ENCODE data around the gene TOMM34. TPM values are rescaled to one million over a fixed set of nuclear protein-coding genes. Genes with fewer than 3 reads are reported as not detected.

Gene TOMM34
- 40.2 to 43.3 TPM (median 41.6 TPM) in 5 replicates for total RNA-seq (2022; extraction: Qiagen RNA extraction)

GRCh38 chr20:44960103-44960852 lies at the start of gene TOMM34:
Gene TOMM34, minus strand, starts transcription at chr20:44960397. Its CDS starts 64 bp downstream, at chr20:44960333.

GRCh38 chr20:44966030-44966961 lies 6.1 kb upstream of the TOMM34 start, which contains the start of gene STK4:
Gene STK4, plus strand, starts transcription at chr20:44966512. Its CDS starts 57 bp downstream, at chr20:44966569.

GRCh38 chr20:44909872-44910689 lies 50.1 kb downstream of the TOMM34 start, which contains the start of gene PABPC1L:
Gene PABPC1L, plus strand, starts transcription at chr20:44910060. Its CDS starts 84 bp downstream, at chr20:44910144.

Other genes starting within 250 kb of the TOMM34 start
- 24.5 to 42.8 TPM (median 29.3 TPM) in 5 replicates for gene CCN5, start 245.0 kb downstream of the TOMM34 start, total RNA-seq (2022; extraction: Qiagen RNA extraction)
- 0.54 to 0.77 TPM (median 0.72 TPM) in 5 replicates for gene KCNK15, start 214.5 kb downstream of the TOMM34 start, total RNA-seq (2022; extraction: Qiagen RNA extraction)
- gene RIMS4, start 149.9 kb downstream of the TOMM34 start, total RNA-seq (2022; extraction: Qiagen RNA extraction): 1.2 to 1.9 TPM (median 1.5 TPM) in 5 replicates
- 188 to 218 TPM (median 193 TPM) in 5 replicates for gene YWHAB, start 74.7 kb downstream of the TOMM34 start, total RNA-seq (2022; extraction: Qiagen RNA extraction)
- gene PABPC1L, start 50.3 kb downstream of the TOMM34 start, total RNA-seq (2022; extraction: Qiagen RNA extraction): 14.4 to 24.0 TPM (median 18.8 TPM) in 5 replicates
- gene STK4, start 6.1 kb upstream of the TOMM34 start, total RNA-seq (2022; extraction: Qiagen RNA extraction): 12.3 to 14.6 TPM (median 13.3 TPM) in 5 replicates
- not detected in 5 replicates for gene KCNS1, start 140.7 kb upstream of the TOMM34 start, total RNA-seq (2022; extraction: Qiagen RNA extraction)
- gene WFDC5, start 154.8 kb upstream of the TOMM34 start, total RNA-seq (2022; extraction: Qiagen RNA extraction): not detected in 5 replicates
- gene WFDC12, start 164.1 kb upstream of the TOMM34 start, total RNA-seq (2022; extraction: Qiagen RNA extraction): not detected in 5 replicates
- 1.8 to 4.2 TPM (median 3.4 TPM) in 5 replicates for gene PI3, start 214.5 kb upstream of the TOMM34 start, total RNA-seq (2022; extraction: Qiagen RNA extraction)
- not detected in 5 replicates for gene SEMG1, start 246.6 kb upstream of the TOMM34 start, total RNA-seq (2022; extraction: Qiagen RNA extraction)